Astrocyte of the cerebellum (primary cell): Measurements from ENCODE around the gene AGAP1.
A peak's percentile ranks its signal among the peaks of the same experiment; 100 is the strongest.

Experiments used
- DNase-seq: peaks from one replicate; pipeline ENCODE4 v3.0.0-alpha.2; 2011; ENCODE audit warnings: low read depth
- H3K4me3 ChIP-seq: 2 replicates; pipeline ENCODE4 v1.5.1; 2011; ENCODE audit warnings: mild to moderate bottlenecking, low read depth, low read length, moderate library complexity
- CTCF ChIP-seq: IDR thresholded peaks from 2 replicates; pipeline ENCODE4 v1.5.1; 2012; ENCODE audit warnings: low read length, low read depth, moderate library complexity, mild to moderate bottlenecking; ENCODE audit errors: missing control alignments
- in situ Hi-C: cut with HindIII; loops from 2 replicates; pipeline ENCODE4 v1.10.0; 2017; ENCODE audit warnings: low sequenced_read_pairs

Gene AGAP1

GRCh38 chr2:235591231-235591730 is 97.4 kb downstream of the AGAP1 start:
- no peak for DNase-seq
- H3K4me3 ChIP-seq: no peak overlapping the region
- TF ChIP-seq CTCF: no peak
- in situ Hi-C loops: no loop called here

- in situ Hi-C loops: no loop called here
- TF ChIP-seq CTCF: no peak
- DNase-seq: no peak
- no peak overlapping the region for H3K4me3 ChIP-seq
Observed at GRCh38 chr2:235591921-235592320, 98.1 kb downstream of the AGAP1 start.

- no peak for TF ChIP-seq CTCF
- no peak for DNase-seq
- in situ Hi-C loops: no loop called here
- H3K4me3 ChIP-seq: no peak overlapping the region
Observed at GRCh38 chr2:235592430-235592829, 98.6 kb downstream of the AGAP1 start.

DNA sequence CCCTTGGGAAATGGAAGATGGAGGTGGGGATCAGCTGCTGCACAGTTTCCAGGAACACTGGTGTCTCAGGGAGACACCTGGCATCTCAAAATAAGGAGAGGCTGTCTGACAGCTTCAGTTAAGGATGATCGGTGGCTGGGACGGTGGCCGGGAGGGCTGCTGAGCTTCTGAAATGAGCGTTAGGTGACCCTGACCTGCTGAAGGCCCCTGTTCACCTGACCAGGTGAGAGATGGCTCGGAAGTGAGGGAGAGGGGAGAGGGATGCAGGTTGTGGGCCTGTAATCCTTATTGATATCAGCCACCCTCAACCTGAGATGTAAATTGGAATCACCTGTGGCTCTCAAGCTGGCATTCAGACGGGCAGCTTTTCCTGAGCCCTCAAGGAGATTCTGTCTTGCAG is 99.0 kb downstream of the AGAP1 start:
- in situ Hi-C loops: no loop called here
- no peak overlapping the region for H3K4me3 ChIP-seq
- TF ChIP-seq CTCF: no peak
- no peak for DNase-seq

DNA sequence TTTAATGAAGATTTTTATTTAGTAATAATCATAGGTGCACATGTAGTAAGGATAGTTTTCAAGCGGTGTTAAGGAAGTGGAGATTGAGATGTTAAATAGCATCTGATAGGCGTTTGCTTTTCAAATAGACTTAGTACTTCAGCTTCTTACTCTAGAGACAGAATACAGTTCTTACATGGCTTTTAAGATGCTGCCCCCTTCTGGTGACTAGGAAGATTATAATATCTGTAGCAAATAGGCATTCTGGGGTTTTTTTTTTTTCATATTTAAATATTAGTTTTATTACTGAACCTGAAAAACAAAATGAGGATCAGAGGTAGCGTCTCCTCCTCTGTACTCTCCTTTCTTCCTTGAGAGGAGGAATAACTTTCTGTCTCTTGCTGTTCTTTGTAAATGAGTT is 100.2 kb downstream of the AGAP1 start:
- H3K4me3 ChIP-seq: no peak overlapping the region
- TF ChIP-seq CTCF: peak; percentile 42
- in situ Hi-C loops: no loop called here
- peak; percentile 79 for DNase-seq

DNA sequence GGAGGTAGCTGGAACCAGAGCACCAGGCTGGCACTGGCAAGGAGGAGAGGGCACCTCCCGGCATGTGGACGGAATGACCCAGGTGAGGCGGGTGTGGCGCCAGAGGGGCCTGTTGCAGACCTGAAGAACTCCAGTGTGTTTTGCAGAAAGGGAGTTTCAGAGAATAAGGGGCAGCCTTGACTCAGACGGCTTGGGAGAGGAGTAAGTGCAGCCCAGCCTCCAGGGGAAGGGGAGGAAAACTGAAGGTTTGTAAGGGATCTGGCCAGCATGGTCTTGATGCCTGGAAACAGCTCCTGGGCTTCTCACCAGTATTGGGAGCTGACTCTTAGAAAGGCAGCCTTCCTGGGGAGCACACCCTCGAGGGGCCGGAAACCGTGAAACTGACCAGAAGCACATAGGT is 101.1 kb downstream of the AGAP1 start:
- TF ChIP-seq CTCF: no peak
- DNase-seq: no peak
- no peak overlapping the region for H3K4me3 ChIP-seq
- in situ Hi-C loops: no loop called here
